ENCODE data around the gene POLR2I. TPM values are rescaled to one million over a fixed set of nuclear protein-coding genes. Genes with fewer than 3 reads are reported as not detected.
"Not testable (repeated sequence)": the region's sequence is repeated elsewhere in the genome, so short reads cannot be mapped to it uniquely, and the experiment has no call there.

The POLR2I gene
- total and polyA plus RNA-seq, 4 experiments from 2014 or later: 52.4 to 163 (median 100) TPM

- H3K9me3 Mint-ChIP-seq; H3K4me3 ChIP-seq (ENCODE audit: low read length in 2 of 2); H3K27ac Mint-ChIP-seq; H3K4me3 Mint-ChIP-seq; CTCF ChIA-PET (ENCODE audit: partially characterized antibody); H3K36me3 Mint-ChIP-seq; DNase-seq; H3K36me3 ChIP-seq (ENCODE audit: insufficient read depth, low read length); intact Hi-C loops (cut with micrococcal nuclease); H3K27me3 ChIP-seq (ENCODE audit: insufficient read depth, low read length); H3K27me3 Mint-ChIP-seq; H3K9me3 ChIP-seq (ENCODE audit: control insufficient read depth in 1 of 2, low read length in 2 of 2); H3K27ac ChIP-seq (ENCODE audit: low read depth, low read length): not testable (repeated sequence)
- POLR2A ChIA-PET (ENCODE audit: partially characterized antibody): interaction anchor here (1.1 kb wide), 1 partner anchor 20 kb away, joined by 5 read pairs; the partner anchor contains the start of genes POLR2I and TBCB
- H3K4me1 ChIP-seq (ENCODE audit: insufficient read depth, low read length): peaks cover 29% of the 10 kb centered on the region
- peaks cover 11 to 42% (median 25%) of the 10 kb centered on the region in 4 donors for H3K4me1 Mint-ChIP-seq
Observed at GRCh38 chr19:36134867-36135266, 20.2 kb upstream of the POLR2I start.

- intact Hi-C loops (cut with micrococcal nuclease); H3K9me3 Mint-ChIP-seq; H3K9me3 ChIP-seq (ENCODE audit: control insufficient read depth in 1 of 2, low read length in 2 of 2); H3K36me3 Mint-ChIP-seq; H3K27ac ChIP-seq (ENCODE audit: low read depth, low read length); H3K4me3 ChIP-seq (ENCODE audit: low read length in 2 of 2); H3K36me3 ChIP-seq (ENCODE audit: insufficient read depth, low read length); H3K27me3 Mint-ChIP-seq; H3K27me3 ChIP-seq (ENCODE audit: insufficient read depth, low read length): not testable (repeated sequence)
- DNase-seq: peak in 4 of 5 donors; percentile 34 to 62 (median 50)
- H3K27ac Mint-ChIP-seq: peak overlapping the region in 6 of 7 donors; percentile 46 to 85 (median 62)
- H3K4me1 ChIP-seq (ENCODE audit: insufficient read depth, low read length): peaks cover 36% of the 10 kb centered on the region
- H3K4me3 Mint-ChIP-seq: peak overlapping the region in 3 of 8 donors; percentile 15 to 38 (median 17)
- POLR2A ChIA-PET (ENCODE audit: partially characterized antibody): interaction anchor here (1.0 to 2.1 kb wide), 3 partner anchors 9 to 77 kb away, joined by 3 to 9 read pairs (median 7); partner anchors contain the start of genes CAPNS1, POLR2I, TBCB and THAP8
- H3K4me1 Mint-ChIP-seq: peaks cover 12 to 42% (median 25%) of the 10 kb centered on the region in 4 donors
- CTCF ChIA-PET (ENCODE audit: partially characterized antibody): interaction anchor here (8.3 kb wide), 1 partner anchor 40 kb away, joined by 215 read pairs; no protein-coding TSS in a partner anchor
Observed at GRCh38 chr19:36131221-36131620, 16.5 kb upstream of the POLR2I start.

- POLR2A ChIA-PET (ENCODE audit: partially characterized antibody): interaction anchor here (0.8 to 3.4 kb wide), 13 partner anchors 10 to 445 kb away, joined by 3 to 61 read pairs (median 5); partner anchors contain the start of genes ALKBH6, CAPNS1, POLR2I and TBCB
- Histone ChIP-seq H3K27ac (ENCODE audit: low read depth, low read length) (peak overlapping the region; percentile 67), H3K4me1 (ENCODE audit: insufficient read depth, low read length) (peaks cover 36% of the 10 kb centered on the region), H3K9me3 (ENCODE audit: control insufficient read depth in 1 of 2, low read length in 2 of 2) (no peaks in the 10 kb centered on the region), H3K27me3 (ENCODE audit: insufficient read depth, low read length) (no peaks in the 10 kb centered on the region), H3K36me3 (ENCODE audit: insufficient read depth, low read length) (peaks cover 11% of the 10 kb centered on the region), H3K4me3 (ENCODE audit: low read length in 2 of 2) (peak overlapping the region; percentile 84)
- H3K27me3 Mint-ChIP-seq: no peaks in the 10 kb centered on the region
- peak overlapping the region; percentile 83 to 98 (median 94) for H3K27ac Mint-ChIP-seq
- CTCF ChIA-PET (ENCODE audit: partially characterized antibody): interaction anchor here (0.7 to 8.3 kb wide), 21 partner anchors 10 to 359 kb away, joined by 3 to 215 read pairs (median 6); partner anchors contain the start of genes CAPNS1, COX7A1, POLR2I and SDHAF1
- H3K9me3 Mint-ChIP-seq: no peaks in the 10 kb centered on the region
- H3K4me3 Mint-ChIP-seq: peak overlapping the region; percentile 90 to 93 (median 91)
- H3K36me3 Mint-ChIP-seq: peaks cover 7 to 24% of the 10 kb centered on the region in 2 donors
- intact Hi-C loops (cut with micrococcal nuclease): no loop called here
- peaks cover 12 to 37% (median 24%) of the 10 kb centered on the region in 4 donors for H3K4me1 Mint-ChIP-seq
- no peak for DNase-seq
Observed at GRCh38 chr19:36128392-36128736, 13.7 kb upstream of the POLR2I start.

- Histone ChIP-seq H3K27me3 (ENCODE audit: insufficient read depth, low read length) (no peaks in the 10 kb centered on the region), H3K4me3 (ENCODE audit: low read length in 2 of 2) (no peak overlapping the region), H3K9me3 (ENCODE audit: control insufficient read depth in 1 of 2, low read length in 2 of 2) (no peaks in the 10 kb centered on the region), H3K36me3 (ENCODE audit: insufficient read depth, low read length) (peaks cover 18% of the 10 kb centered on the region), H3K4me1 (ENCODE audit: insufficient read depth, low read length) (peaks cover 14% of the 10 kb centered on the region), H3K27ac (ENCODE audit: low read depth, low read length) (no peak overlapping the region)
- no peak for DNase-seq
- Mint-ChIP-seq H3K27ac (peak overlapping the region in 5 of 7 donors; percentile 42 to 71 (median 57)), H3K4me3 (peak overlapping the region in 1 of 8 donors; percentile 9), H3K9me3 (no peaks in the 10 kb centered on the region), H3K36me3 (peaks cover 12 to 34% of the 10 kb centered on the region in 2 donors), H3K27me3 (no peaks in the 10 kb centered on the region), H3K4me1 (peaks cover 4 to 14% (median 11%) of the 10 kb centered on the region in 4 donors)
- ChIA-PET POLR2A (ENCODE audit: partially characterized antibody) (interaction anchor here (2.0 to 3.4 kb wide), 2 partner anchors 10 to 44 kb away, joined by 11 to 18 read pairs; partner anchors contain the start of genes POLR2I and TBCB), CTCF (ENCODE audit: partially characterized antibody) (interaction anchor here (8.3 kb wide), 1 partner anchor 45 kb away, joined by 215 read pairs; no protein-coding TSS in a partner anchor)
- intact Hi-C loops (cut with micrococcal nuclease): no loop called here
Observed at GRCh38 chr19:36125557-36125956, 10.9 kb upstream of the POLR2I start.

GRCh38 chr19:36121486-36122124 is 6.9 kb upstream of the POLR2I start:
- Histone ChIP-seq H3K36me3 (ENCODE audit: insufficient read depth, low read length) (peaks cover 37% of the 10 kb centered on the region), H3K4me1 (ENCODE audit: insufficient read depth, low read length) (peaks cover 7% of the 10 kb centered on the region), H3K27me3 (ENCODE audit: insufficient read depth, low read length) (no peaks in the 10 kb centered on the region), H3K4me3 (ENCODE audit: low read length in 2 of 2) (no peak overlapping the region), H3K9me3 (ENCODE audit: control insufficient read depth in 1 of 2, low read length in 2 of 2) (no peaks in the 10 kb centered on the region), H3K27ac (ENCODE audit: low read depth, low read length) (no peak overlapping the region)
- no peak overlapping the region for H3K27ac Mint-ChIP-seq
- peaks cover 11 to 23% (median 14%) of the 10 kb centered on the region in 4 donors for H3K4me1 Mint-ChIP-seq
- POLR2A ChIA-PET (ENCODE audit: partially characterized antibody): no interaction called here
- CTCF ChIA-PET (ENCODE audit: partially characterized antibody): no interaction called here
- H3K4me3 Mint-ChIP-seq: no peak overlapping the region
- H3K36me3 Mint-ChIP-seq: peaks cover 27 to 50% of the 10 kb centered on the region in 2 donors
- DNase-seq: no peak
- H3K27me3 Mint-ChIP-seq: no peaks in the 10 kb centered on the region
- intact Hi-C loops (cut with micrococcal nuclease): no loop called here
- H3K9me3 Mint-ChIP-seq: no peaks in the 10 kb centered on the region

GRCh38 chr19:36120984-36121358 is 6.3 kb upstream of the POLR2I start:
- Histone ChIP-seq H3K4me3 (ENCODE audit: low read length in 2 of 2) (no peak overlapping the region), H3K36me3 (ENCODE audit: insufficient read depth, low read length) (peaks cover 36% of the 10 kb centered on the region), H3K27me3 (ENCODE audit: insufficient read depth, low read length) (no peaks in the 10 kb centered on the region), H3K9me3 (ENCODE audit: control insufficient read depth in 1 of 2, low read length in 2 of 2) (no peaks in the 10 kb centered on the region), H3K27ac (ENCODE audit: low read depth, low read length) (no peak overlapping the region), H3K4me1 (ENCODE audit: insufficient read depth, low read length) (peaks cover 13% of the 10 kb centered on the region)
- Mint-ChIP-seq H3K36me3 (peaks cover 27 to 53% of the 10 kb centered on the region in 2 donors), H3K27ac (no peak overlapping the region), H3K4me1 (peaks cover 15 to 29% (median 19%) of the 10 kb centered on the region in 4 donors), H3K4me3 (no peak overlapping the region), H3K9me3 (no peaks in the 10 kb centered on the region), H3K27me3 (no peaks in the 10 kb centered on the region)
- intact Hi-C loops (cut with micrococcal nuclease): no loop called here
- CTCF ChIA-PET (ENCODE audit: partially characterized antibody): no interaction called here
- POLR2A ChIA-PET (ENCODE audit: partially characterized antibody): no interaction called here
- no peak for DNase-seq

Measured in CD4-positive, alpha-beta memory T cell (primary cell).